LHCN-M2 (cell line): ENCODE results near the gene CHST8. TPM values are rescaled to one million over a fixed set of nuclear protein-coding genes. Genes with fewer than 3 reads are reported as not detected.
"Not testable (repeated sequence)": the region's sequence is repeated elsewhere in the genome, so short reads cannot be mapped to it uniquely, and the experiment has no call there.

Experiments
- DNase-seq: peaks from one replicate; pipeline ENCODE4 v3.0.0-alpha.2; 2012; ENCODE audit warnings: low read depth
- total RNA-seq: library from RNA; depleted of rRNA; stranded (reverse); fragments of >200 nt; gene quantifications from 2 replicates; pipeline ENCODE4 v1.2.3, GENCODE V29; 2014

The CHST8 gene
- total RNA-seq, 1 experiment from 2014 or later = not detected

- no peak for DNase-seq
Measured at GRCh38 chr19:33641956-33642498, 20.3 kb downstream of the CHST8 start.

GRCh38 chr19:33644284-33644836, 22.6 kb downstream of the CHST8 start:
- DNase-seq = no peak

- no peak for DNase-seq
Measured at GRCh38 chr19:33646306-33646705, 24.6 kb downstream of the CHST8 start.

- no peak for DNase-seq
Measured at GRCh38 chr19:33647146-33647545, 25.4 kb downstream of the CHST8 start.

- no peak for DNase-seq
Measured at GRCh38 chr19:33649627-33650305, 28.0 kb downstream of the CHST8 start.

- DNase-seq = no peak
Measured at GRCh38 chr19:33653684-33654083, 31.9 kb downstream of the CHST8 start.

- no peak for DNase-seq
Measured at GRCh38 chr19:33654840-33655508, 33.2 kb downstream of the CHST8 start.

- DNase-seq = no peak
Measured at GRCh38 chr19:33659835-33660234, 38.1 kb downstream of the CHST8 start.

GRCh38 chr19:33660410-33661124, 38.8 kb downstream of the CHST8 start:
- no peak for DNase-seq

GRCh38 chr19:33661336-33661735, 39.6 kb downstream of the CHST8 start:
- DNase-seq = no peak

- DNase-seq = no peak
Measured at GRCh38 chr19:33662391-33663092, 40.8 kb downstream of the CHST8 start.

- DNase-seq = not testable (repeated sequence)
Measured at GRCh38 chr19:33663316-33663715, 41.6 kb downstream of the CHST8 start.

GRCh38 chr19:33664744-33665143, 43.0 kb downstream of the CHST8 start:
- DNase-seq = no peak

- no peak for DNase-seq
Measured at GRCh38 chr19:33665776-33666595, 44.2 kb downstream of the CHST8 start.

GRCh38 chr19:33667141-33667650, 45.4 kb downstream of the CHST8 start:
- no peak for DNase-seq

GRCh38 chr19:33667881-33668280, 46.1 kb downstream of the CHST8 start:
- DNase-seq = no peak

- DNase-seq = no peak
Measured at GRCh38 chr19:33668968-33669367, 47.2 kb downstream of the CHST8 start.

- no peak for DNase-seq
Measured at GRCh38 chr19:33669376-33669775, 47.6 kb downstream of the CHST8 start.

- no peak for DNase-seq
Measured at GRCh38 chr19:33670398-33670797, 48.6 kb downstream of the CHST8 start.

GRCh38 chr19:33671211-33671610, 49.5 kb downstream of the CHST8 start:
- no peak for DNase-seq
